Fibroblast of lung (primary cell): Measurements from ENCODE around the gene PCK2.

ENCODE experiments used
- EZH2 ChIP-seq: IDR thresholded peaks from 2 replicates; pipeline ENCODE4 v1.5.1; 2012; ENCODE audit warnings: low read length, control low read depth, mild to moderate bottlenecking; ENCODE audit errors: missing control alignments
- TF ChIP-seq, protein P1 (sequence below), 2 donors: IDR thresholded peaks in 1 of 2; conservative IDR thresholded peaks in 1 of 2; 1 replicate in 1 of 2; 2 replicates in 1 of 2; pipeline ENCODE4 v1.5.1; 2011 to 2012; ENCODE audit warnings: low read length in 2 of 2, control low read depth in 1 of 2, inconsistent platforms in 1 of 2, low read depth in 1 of 2, mild to moderate bottlenecking in 1 of 2

- TF ChIP-seq, protein P1, sequence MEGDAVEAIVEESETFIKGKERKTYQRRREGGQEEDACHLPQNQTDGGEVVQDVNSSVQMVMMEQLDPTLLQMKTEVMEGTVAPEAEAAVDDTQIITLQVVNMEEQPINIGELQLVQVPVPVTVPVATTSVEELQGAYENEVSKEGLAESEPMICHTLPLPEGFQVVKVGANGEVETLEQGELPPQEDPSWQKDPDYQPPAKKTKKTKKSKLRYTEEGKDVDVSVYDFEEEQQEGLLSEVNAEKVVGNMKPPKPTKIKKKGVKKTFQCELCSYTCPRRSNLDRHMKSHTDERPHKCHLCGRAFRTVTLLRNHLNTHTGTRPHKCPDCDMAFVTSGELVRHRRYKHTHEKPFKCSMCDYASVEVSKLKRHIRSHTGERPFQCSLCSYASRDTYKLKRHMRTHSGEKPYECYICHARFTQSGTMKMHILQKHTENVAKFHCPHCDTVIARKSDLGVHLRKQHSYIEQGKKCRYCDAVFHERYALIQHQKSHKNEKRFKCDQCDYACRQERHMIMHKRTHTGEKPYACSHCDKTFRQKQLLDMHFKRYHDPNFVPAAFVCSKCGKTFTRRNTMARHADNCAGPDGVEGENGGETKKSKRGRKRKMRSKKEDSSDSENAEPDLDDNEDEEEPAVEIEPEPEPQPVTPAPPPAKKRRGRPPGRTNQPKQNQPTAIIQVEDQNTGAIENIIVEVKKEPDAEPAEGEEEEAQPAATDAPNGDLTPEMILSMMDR (conservative IDR thresholded peaks at IDR 0.05 in 1 of 2, IDR thresholded peaks at IDR 0.05 in 1 of 2; ENCODE audit: low read depth in 1 of 2, low read length in 2 of 2), result no peak
- TF ChIP-seq EZH2, result no peak
Observed at GRCh38 chr14:24081739-24082211, 12.3 kb upstream of the PCK2 start.
